IPS-18c (cell line): ENCODE results near the gene NTRK2.

Experiments used
- H3K4me3 ChIP-seq: 2 replicates; pipeline ENCODE4 v1.7.0; 2013; ENCODE audit warnings: low read depth, mild to moderate bottlenecking, low read length, moderate library complexity; ENCODE audit not compliant: insufficient read depth
- H3K9me3 ChIP-seq: one replicate; pipeline ENCODE4 v1.6.1; 2013; ENCODE audit warnings: mild to moderate bottlenecking, low read length, moderate library complexity; ENCODE audit not compliant: control insufficient read depth, insufficient read depth

Gene NTRK2

GRCh38 chr9:84785792-84786547 lies 116.4 kb downstream of the NTRK2 start:
- Histone ChIP-seq H3K4me3 (no peak overlapping the region), H3K9me3 (no peaks in the 10 kb centered on the region)

GRCh38 chr9:84788803-84789462 lies 119.4 kb downstream of the NTRK2 start:
- H3K9me3 ChIP-seq: no peaks in the 10 kb centered on the region
- H3K4me3 ChIP-seq: no peak overlapping the region

GRCh38 chr9:84789463-84789830 lies 119.9 kb downstream of the NTRK2 start:
- H3K9me3 ChIP-seq: no peaks in the 10 kb centered on the region

GRCh38 chr9:84791643-84792042 lies 122.1 kb downstream of the NTRK2 start:
- no peaks in the 10 kb centered on the region for H3K9me3 ChIP-seq

More at GRCh38 chr9:84789463-84789830, 119.9 kb downstream of the NTRK2 start:
- no peak overlapping the region for H3K4me3 ChIP-seq

GRCh38 chr9:84793251-84793650 lies 123.7 kb downstream of the NTRK2 start:
- H3K4me3 ChIP-seq: no peak overlapping the region
- no peaks in the 10 kb centered on the region for H3K9me3 ChIP-seq

More at GRCh38 chr9:84791643-84792042, 122.1 kb downstream of the NTRK2 start:
- no peak overlapping the region for H3K4me3 ChIP-seq

GRCh38 chr9:84794981-84795637 lies 125.6 kb downstream of the NTRK2 start:
- Histone ChIP-seq H3K9me3 (no peaks in the 10 kb centered on the region), H3K4me3 (no peak overlapping the region)

- no peaks in the 10 kb centered on the region for H3K9me3 ChIP-seq
- no peak overlapping the region for H3K4me3 ChIP-seq
Observed at GRCh38 chr9:84796404-84796803, 126.9 kb downstream of the NTRK2 start.

- H3K4me3 ChIP-seq: no peak overlapping the region
Observed at GRCh38 chr9:84799251-84799650, 129.7 kb downstream of the NTRK2 start.

GRCh38 chr9:84804951-84805694 lies 135.6 kb downstream of the NTRK2 start:
- Histone ChIP-seq H3K9me3 (no peaks in the 10 kb centered on the region), H3K4me3 (no peak overlapping the region)

More at GRCh38 chr9:84799251-84799650, 129.7 kb downstream of the NTRK2 start:
- H3K9me3 ChIP-seq: no peaks in the 10 kb centered on the region

GRCh38 chr9:84807431-84807830 lies 137.9 kb downstream of the NTRK2 start:
- Histone ChIP-seq H3K9me3 (no peaks in the 10 kb centered on the region), H3K4me3 (no peak overlapping the region)

GRCh38 chr9:84807870-84808390 lies 138.4 kb downstream of the NTRK2 start:
- no peaks in the 10 kb centered on the region for H3K9me3 ChIP-seq
- no peak overlapping the region for H3K4me3 ChIP-seq

- Histone ChIP-seq H3K9me3 (no peaks in the 10 kb centered on the region), H3K4me3 (no peak overlapping the region)
Observed at GRCh38 chr9:84808416-84808815, 138.9 kb downstream of the NTRK2 start.

- no peaks in the 10 kb centered on the region for H3K9me3 ChIP-seq
Observed at GRCh38 chr9:84811072-84811750, 141.7 kb downstream of the NTRK2 start.

GRCh38 chr9:84811751-84812074 lies 142.2 kb downstream of the NTRK2 start:
- 0 out of 2 replicates have a peak overlapping the region, but pooled peaks have one; percentile 6 for H3K4me3 ChIP-seq
- H3K9me3 ChIP-seq: no peaks in the 10 kb centered on the region

More at GRCh38 chr9:84811072-84811750, 141.7 kb downstream of the NTRK2 start:
- 0 out of 2 replicates have a peak overlapping the region, but pooled peaks have one; percentile 6 for H3K4me3 ChIP-seq

GRCh38 chr9:84812355-84812754 lies 142.8 kb downstream of the NTRK2 start:
- no peaks in the 10 kb centered on the region for H3K9me3 ChIP-seq
- no peak overlapping the region for H3K4me3 ChIP-seq

- H3K4me3 ChIP-seq: no peak overlapping the region
- H3K9me3 ChIP-seq: no peaks in the 10 kb centered on the region
Observed at GRCh38 chr9:84812847-84813246, 143.3 kb downstream of the NTRK2 start.

- Histone ChIP-seq H3K4me3 (no peak overlapping the region), H3K9me3 (no peaks in the 10 kb centered on the region)
Observed at GRCh38 chr9:84815554-84815953, 146.0 kb downstream of the NTRK2 start.
